Left ventricle myocardium inferior (tissue), 1 donor: ENCODE data around the gene GSG1L. TPM values are rescaled to one million over a fixed set of nuclear protein-coding genes. Genes with fewer than 3 reads are reported as not detected.

Source experiments
- DNase-seq: peaks from one replicate; pipeline ENCODE4 v3.0.0-alpha.2; 2020
- H3K27ac ChIP-seq: fragments of 200-600 bp; replicated peaks from 2 replicates; pipeline ENCODE4 v1.8.0; 2021
- H3K27me3 ChIP-seq: fragments of 200-600 bp; 2 replicates; pipeline ENCODE4 v1.8.0; 2021; ENCODE audit warnings: low read depth
- H3K36me3 ChIP-seq: fragments of 200-600 bp; 2 replicates; pipeline ENCODE4 v1.8.0; 2021
- H3K4me1 ChIP-seq: fragments of 200-600 bp; 2 replicates; pipeline ENCODE4 v1.8.0; 2021
- H3K4me3 ChIP-seq: fragments of 200-600 bp; 2 replicates; pipeline ENCODE4 v1.8.0; 2021; ENCODE audit warnings: mild to moderate bottlenecking, moderate library complexity
- H3K9me3 ChIP-seq: fragments of 200-600 bp; replicated peaks from 2 replicates; pipeline ENCODE4 v1.8.0; 2021
- intact Hi-C: fragments of 100-400 bp; cut with micrococcal nuclease; formaldehyde crosslinking; loops from one replicate; pipeline ENCODE4 v1.11.0; 2022
- total RNA-seq: library from RNA; stranded (reverse); fragmentation: NEBNext Ultra II Directional; extraction: Animal tissue kit (Norgen Biotek cat#: 25700); gene quantifications from one replicate; pipeline ENCODE4 v1.2.1, GENCODE V29; 2021
- TF ChIP-seq, protein P1 (sequence below): fragments of 200-600 bp; IDR thresholded peaks from 2 replicates; pipeline ENCODE4 v1.8.0; 2021; ENCODE audit warnings: antibody characterized with exemption, mild to moderate bottlenecking, borderline replicate concordance
- donor health status: DM: no; HTN: yes; CAD: no; lungs with severe emphysema.

The GSG1L gene
- total RNA-seq, 1 donor from 2014 or later: 3.4 TPM

DNA sequence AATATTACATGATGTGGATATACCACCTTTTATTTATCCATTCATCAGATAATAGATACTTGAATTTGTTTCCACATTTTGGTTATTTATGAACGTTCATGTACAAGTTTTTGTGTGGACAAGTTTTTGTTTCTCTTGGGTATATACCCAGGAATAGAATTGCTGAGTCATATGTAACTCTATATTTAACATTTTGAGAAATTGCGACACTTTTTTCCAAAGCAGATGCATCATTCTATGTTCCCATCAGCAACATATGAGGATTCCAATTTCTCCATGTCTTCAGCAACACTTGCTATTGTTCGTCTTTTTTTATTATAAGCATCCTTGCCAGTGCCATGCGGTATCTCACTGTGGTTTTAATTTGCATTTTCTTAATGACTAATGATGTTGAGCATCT, 93.9 kb downstream of the GSG1L start:
- no peak for DNase-seq
- Histone ChIP-seq H3K27ac (no peak overlapping the region), H3K36me3 (no peaks in the 10 kb centered on the region), H3K4me1 (no peaks in the 10 kb centered on the region), H3K4me3 (no peak overlapping the region), H3K9me3 (peaks cover 16% of the 10 kb centered on the region), H3K27me3 (peaks cover 34% of the 10 kb centered on the region)
- TF ChIP-seq, protein P1, sequence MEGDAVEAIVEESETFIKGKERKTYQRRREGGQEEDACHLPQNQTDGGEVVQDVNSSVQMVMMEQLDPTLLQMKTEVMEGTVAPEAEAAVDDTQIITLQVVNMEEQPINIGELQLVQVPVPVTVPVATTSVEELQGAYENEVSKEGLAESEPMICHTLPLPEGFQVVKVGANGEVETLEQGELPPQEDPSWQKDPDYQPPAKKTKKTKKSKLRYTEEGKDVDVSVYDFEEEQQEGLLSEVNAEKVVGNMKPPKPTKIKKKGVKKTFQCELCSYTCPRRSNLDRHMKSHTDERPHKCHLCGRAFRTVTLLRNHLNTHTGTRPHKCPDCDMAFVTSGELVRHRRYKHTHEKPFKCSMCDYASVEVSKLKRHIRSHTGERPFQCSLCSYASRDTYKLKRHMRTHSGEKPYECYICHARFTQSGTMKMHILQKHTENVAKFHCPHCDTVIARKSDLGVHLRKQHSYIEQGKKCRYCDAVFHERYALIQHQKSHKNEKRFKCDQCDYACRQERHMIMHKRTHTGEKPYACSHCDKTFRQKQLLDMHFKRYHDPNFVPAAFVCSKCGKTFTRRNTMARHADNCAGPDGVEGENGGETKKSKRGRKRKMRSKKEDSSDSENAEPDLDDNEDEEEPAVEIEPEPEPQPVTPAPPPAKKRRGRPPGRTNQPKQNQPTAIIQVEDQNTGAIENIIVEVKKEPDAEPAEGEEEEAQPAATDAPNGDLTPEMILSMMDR: no peak
- intact Hi-C loops: no loop called here

DNA sequence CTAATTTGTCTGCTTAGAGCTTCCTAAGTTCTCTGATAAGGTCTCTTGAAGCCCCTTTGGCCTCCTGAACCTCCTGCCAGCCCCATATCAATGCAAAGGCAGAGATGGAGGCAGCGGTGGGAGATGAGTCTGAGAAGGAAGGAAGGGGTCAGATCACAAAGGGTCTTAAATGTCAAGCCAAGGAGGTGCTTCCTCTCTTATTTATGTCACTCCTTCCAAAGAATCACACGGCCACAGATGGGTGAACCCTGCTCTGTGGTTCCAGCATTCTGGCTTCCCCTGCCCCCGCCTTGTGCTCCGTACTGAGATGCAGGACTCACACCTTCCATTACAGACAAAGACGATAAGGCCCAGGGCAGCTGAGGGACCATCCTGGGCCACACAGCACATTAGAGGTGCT, 96.3 kb downstream of the GSG1L start:
- no peak for DNase-seq
- H3K36me3 ChIP-seq: no peaks in the 10 kb centered on the region
- peaks cover 44% of the 10 kb centered on the region for H3K27me3 ChIP-seq
- no peak overlapping the region for H3K4me3 ChIP-seq
- no peak overlapping the region for H3K27ac ChIP-seq
- H3K9me3 ChIP-seq: peaks cover 20% of the 10 kb centered on the region
- no peaks in the 10 kb centered on the region for H3K4me1 ChIP-seq
- TF ChIP-seq, protein P1: no peak
- intact Hi-C loops: no loop called here

DNA sequence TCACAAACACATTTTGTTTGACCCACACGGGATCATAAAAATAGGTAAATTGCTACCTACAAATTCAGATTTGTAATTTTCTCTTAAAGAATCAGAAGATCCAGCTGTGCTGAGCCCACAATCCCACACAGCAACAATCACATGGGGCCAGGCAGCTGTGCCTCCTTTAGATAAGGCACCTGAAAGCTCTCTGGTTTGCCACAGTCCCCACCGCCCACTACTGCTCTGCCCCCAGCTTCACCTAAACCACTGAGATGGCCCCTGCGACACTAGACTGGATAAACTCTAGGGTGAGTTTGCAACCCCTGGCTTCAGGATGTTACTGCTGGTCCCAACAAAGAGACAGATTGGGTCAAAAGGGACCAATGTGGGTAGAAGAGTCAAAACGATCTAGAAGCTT, 96.8 kb downstream of the GSG1L start:
- intact Hi-C loops: no loop called here
- H3K4me1 ChIP-seq: no peaks in the 10 kb centered on the region
- TF ChIP-seq, protein P1: no peak
- no peaks in the 10 kb centered on the region for H3K36me3 ChIP-seq
- H3K9me3 ChIP-seq: peaks cover 22% of the 10 kb centered on the region
- no peak overlapping the region for H3K4me3 ChIP-seq
- no peak for DNase-seq
- no peak overlapping the region for H3K27ac ChIP-seq
- H3K27me3 ChIP-seq: peaks cover 47% of the 10 kb centered on the region

DNA sequence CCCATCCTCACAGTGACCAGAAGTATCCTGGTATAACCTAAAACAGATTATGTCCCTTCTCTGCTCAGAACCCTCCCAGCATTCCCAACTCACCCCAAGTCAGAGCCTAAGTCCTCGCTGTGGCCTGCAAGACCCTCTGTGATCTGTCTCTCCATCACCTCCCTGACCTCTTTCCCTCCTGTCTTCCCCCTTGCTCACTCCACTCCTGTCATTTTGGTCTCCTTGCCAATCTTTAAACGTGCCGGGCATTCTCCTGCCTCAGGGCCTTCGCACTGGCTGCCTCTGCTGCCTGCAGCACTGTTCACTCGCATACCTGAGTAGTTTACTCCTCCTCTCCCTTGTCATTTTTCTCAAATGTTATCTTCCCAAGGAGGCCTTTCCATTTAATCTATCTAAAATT, 97.7 kb downstream of the GSG1L start:
- intact Hi-C loops: no loop called here

DNA sequence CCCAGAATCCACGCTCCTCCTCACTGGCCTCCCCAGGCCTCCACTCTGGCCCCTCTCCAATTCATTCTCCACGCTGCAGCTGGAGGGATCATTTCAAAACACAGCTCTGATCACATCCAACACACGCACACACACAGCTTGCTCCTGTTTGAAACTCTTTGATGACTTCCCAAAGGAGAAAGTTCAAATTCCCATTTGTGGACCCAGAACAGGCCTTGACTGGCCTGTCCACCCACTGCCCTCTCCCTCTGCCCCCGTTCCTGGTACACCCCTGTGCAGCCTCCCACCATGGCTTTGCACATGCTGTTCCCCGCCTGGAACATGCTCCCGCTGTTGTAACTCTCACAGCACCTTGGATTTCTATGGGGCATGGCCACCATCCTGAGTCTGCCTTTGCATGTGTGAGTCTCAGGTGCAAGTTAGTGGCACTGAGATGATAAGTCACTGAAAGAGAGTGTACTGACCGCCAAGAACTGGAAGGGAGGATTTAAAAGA, 100.0 kb downstream of the GSG1L start:
- Histone ChIP-seq H3K9me3 (peaks cover 5% of the 10 kb centered on the region), H3K4me1 (no peaks in the 10 kb centered on the region), H3K36me3 (no peaks in the 10 kb centered on the region), H3K4me3 (no peak overlapping the region), H3K27ac (no peak overlapping the region), H3K27me3 (peaks cover 33% of the 10 kb centered on the region)
- intact Hi-C loops: no loop called here
- TF ChIP-seq, protein P1: no peak
- no peak for DNase-seq

More for the DNA sequence above, 97.7 kb downstream of the GSG1L start:
- H3K27me3 ChIP-seq: peaks cover 45% of the 10 kb centered on the region
- no peak overlapping the region for H3K27ac ChIP-seq
- TF ChIP-seq, protein P1: no peak
- H3K9me3 ChIP-seq: peaks cover 14% of the 10 kb centered on the region
- DNase-seq: no peak
- H3K4me3 ChIP-seq: no peak overlapping the region
- H3K4me1 ChIP-seq: no peaks in the 10 kb centered on the region
- H3K36me3 ChIP-seq: no peaks in the 10 kb centered on the region
